GM19468 (cell line): ENCODE measurements around the gene ADCY2.

Source experiments
- ATAC-seq: cut with Tn5 transposase; IDR thresholded peaks from one replicate; pipeline ENCODE4 v1.9.1; 2021; ENCODE audit warnings: mild to moderate bottlenecking, moderate library complexity, moderate number of reproducible peaks; ENCODE audit not compliant: unreplicated experiment; ENCODE audit errors: extremely low read depth

ADCY2 gene

DNA sequence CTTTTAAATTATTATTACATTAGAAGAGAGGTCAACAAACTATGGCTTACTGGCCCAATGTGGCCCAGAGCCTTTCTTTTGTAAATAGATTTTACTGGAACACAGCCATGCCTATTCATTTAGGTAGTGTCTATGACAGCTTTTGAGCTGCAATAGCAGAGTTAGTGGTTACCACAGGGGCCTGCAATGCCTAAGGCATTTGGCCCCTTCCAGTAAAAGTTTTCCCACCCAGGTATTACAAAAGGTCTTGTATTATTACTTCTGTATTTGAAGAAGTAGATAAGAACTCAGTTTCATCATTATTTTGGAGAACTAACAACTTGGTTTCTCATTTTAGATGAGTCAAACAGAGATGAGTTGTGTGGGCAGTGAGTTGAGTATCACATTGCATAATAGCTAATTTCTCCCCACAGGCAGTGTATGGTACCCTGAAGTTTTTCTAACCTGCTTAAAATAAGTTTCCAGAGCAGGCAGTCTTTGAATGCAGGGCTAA, 482.5 kb downstream of the ADCY2 start:
- ATAC-seq: peak; percentile 93
